HG03066 (cell line): ENCODE measurements around the gene SH3RF3.

ENCODE experiments used
- ATAC-seq: cut with Tn5 transposase; IDR thresholded peaks from one replicate; pipeline ENCODE4 v1.9.1; 2021; ENCODE audit warnings: low read depth; ENCODE audit not compliant: unreplicated experiment

The SH3RF3 gene

DNA sequence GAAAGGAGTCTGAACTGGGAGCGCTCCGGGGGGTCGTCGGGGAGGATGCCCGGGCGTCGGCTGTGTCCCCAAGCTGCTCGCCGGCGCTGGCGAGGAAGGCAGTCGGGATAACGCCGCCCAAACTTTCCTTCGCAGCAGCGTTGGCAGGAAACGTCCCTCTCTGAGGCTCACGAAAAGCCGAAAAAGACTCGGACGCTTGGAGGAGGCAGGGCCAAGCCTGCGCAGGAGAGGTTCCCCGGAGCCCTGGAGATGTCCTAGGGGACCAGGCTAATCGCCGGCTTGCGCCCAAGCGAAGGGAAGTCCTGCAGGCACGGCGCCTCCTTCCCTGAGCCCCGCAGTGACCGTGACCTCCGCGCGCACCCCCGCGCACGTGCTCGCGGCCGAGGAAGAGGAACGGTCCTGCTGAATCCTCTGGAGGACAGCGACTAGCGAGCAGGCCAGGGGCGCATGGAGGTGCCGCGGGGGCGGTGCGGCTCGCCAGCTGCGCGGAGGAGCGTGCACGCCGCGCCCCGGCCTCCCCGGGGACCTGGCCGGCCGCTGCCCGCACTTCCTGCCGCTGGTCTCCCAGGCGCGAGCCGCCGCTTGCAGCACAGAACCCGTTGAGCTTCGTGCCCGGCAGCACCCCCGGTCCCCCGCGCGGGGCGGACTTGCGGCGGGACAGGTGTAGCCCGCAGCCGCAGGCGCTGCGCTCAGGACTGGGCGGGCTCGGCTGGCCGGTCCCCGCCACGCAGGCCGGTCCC lies at the start of gene SH3RF3:
TSS of gene SH3RF3 (plus strand) at position 590 of the 740 bp plus-strand sequence.
- no peak for ATAC-seq

DNA sequence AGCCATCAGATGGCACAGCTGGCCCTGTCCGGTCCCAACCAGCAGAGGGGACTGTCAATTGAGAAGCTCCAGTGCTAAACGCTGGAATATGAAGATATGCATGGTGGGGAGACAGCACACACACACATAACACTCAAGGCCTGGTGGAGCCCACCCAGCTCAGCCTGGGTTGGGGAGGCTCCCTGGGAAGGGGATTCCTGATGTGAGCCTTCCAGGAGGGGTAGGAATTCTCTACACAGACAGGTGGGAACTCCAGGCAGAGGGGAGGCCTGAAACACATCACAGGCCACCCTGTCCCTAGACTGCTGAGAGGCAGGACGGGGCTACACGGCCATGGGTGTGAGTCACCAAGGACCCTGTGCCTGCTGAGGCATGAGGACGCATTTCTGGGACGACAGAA lies 49.4 kb upstream of the SH3RF3 start:
- no peak for ATAC-seq

DNA sequence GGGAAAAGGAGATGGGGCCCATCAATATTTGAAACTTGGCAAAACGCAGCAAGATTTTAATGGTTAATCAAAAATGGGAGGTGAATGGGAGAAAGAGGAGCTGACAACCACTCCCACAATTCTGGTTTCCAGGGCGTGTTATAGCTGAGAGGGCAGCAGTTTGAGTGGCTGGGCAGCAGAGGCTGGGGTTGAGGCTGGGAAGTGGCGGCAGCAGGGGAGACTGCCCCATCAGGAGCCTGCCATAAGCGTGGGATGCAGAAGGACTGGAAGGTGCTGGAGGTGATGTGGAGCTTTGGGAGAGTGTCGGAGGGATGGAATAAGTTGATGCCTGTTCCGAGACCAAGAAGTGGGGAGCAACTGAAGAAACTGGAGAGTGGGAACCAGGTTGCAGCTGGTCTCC lies 48.9 kb upstream of the SH3RF3 start:
- no peak for ATAC-seq

DNA sequence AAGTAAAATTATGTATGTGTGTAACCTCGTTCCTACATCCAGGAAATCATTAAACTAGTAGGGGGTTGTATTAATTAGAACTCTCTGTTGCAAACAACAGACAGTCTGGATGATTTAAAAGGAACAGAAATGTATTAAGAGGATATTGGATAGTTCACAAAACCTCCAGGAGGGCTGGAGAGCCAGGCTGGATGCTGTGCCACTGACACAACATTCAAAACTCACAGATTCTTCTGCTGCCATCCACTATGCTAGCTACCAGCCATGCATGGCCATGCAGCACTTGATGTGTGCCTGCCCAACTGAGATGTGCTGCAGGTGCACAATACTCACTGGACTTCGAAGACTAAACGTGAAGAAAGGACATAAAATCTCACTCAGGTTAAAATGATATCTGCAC lies 48.2 kb upstream of the SH3RF3 start:
- ATAC-seq: no peak

DNA sequence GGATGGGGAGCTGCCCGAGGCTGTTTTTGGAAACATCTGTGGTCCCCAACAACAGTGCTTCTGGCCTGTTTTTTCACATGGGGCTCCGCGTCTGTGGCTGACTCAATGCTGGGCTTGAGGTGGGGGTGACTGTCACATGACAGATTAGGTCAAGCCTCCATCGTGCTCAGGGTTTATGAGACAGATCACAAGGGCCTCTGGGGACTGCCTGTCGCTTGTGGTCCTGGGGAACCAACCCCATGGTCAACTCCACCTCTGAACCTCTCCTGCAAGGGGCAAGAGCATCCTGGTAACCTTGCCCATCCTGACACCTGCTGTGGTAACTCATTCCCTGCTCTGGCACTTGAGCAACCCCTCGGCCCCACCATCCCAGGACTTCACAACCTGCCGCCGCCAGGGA lies 47.6 kb upstream of the SH3RF3 start:
- ATAC-seq: no peak

DNA sequence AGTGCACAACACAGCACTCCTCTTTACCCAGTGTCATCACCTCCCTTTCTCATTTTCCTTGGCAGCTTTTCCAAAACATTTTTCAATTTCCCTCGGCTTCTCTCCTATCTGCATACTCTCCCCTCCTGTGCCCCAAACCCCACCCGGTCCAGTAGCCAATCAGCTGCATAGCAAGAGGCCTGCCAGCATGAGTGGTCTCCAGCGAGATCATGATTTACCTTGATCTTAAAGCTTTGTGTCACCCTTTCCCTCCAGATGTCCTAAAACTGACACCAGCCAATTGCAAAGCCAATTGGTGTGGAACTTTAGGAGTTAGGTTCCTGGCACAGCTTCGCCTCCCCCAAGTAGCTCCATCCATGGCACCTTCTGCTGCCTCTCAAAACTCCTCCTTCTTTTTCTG lies 45.2 kb upstream of the SH3RF3 start:
- no peak for ATAC-seq

DNA sequence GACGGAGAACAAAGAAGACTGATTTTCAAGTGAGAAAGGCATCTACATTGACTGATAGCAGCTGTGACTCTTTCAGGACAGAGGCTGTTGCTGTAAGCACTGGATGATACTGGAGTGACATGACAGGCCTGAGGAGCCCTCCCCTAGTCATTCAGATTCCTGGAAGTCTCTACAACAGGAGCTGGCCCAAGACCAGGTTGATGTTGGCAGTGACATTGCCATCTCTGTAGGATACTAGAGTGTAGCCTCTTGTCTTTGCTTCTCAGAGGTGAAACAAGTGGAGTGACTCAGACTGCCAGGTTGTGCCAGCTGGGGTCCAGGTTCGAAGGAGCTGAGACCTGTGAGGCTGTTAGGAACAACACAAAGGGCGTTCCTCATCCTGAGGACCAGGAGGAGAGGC lies 44.7 kb upstream of the SH3RF3 start:
- ATAC-seq: no peak

DNA sequence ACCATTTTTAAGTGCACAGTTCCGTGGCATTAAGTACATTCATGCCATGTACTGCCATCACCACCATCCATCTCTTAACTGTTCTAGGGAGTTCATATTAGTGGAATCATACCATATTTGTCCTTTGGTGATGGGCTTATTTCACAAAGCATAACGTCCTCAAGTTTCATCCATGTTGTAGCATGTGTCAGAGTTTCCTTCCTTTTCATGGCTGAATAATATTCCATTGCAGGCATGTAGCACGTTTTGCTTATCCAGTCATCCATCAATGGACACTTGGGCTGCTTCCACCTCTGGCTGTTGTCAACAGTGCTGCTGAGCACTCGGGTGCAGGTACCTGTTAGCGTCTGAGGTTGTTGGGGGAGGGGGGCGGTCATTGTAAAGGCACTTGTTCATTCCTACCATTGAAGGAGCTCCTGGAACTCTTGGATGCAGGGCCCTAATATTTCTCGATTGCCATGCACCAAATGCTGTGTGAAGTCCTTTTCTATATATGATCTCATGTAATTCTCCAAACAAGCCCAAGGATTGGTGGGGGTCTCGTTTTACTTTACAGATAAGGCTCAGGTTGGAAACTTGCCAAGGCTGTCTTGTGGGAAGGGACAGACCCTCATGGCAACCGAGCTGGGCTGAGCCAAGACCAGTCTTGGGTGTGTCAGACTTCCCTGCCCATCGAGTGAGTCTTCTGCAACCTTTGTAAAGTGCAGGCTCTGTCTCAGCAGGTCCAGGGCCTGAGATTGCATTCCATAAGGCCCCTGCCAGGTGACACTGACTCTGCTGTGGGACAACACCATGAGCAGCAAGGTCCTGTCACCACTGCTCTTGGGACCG lies 42.9 kb upstream of the SH3RF3 start:
- ATAC-seq: no peak

DNA sequence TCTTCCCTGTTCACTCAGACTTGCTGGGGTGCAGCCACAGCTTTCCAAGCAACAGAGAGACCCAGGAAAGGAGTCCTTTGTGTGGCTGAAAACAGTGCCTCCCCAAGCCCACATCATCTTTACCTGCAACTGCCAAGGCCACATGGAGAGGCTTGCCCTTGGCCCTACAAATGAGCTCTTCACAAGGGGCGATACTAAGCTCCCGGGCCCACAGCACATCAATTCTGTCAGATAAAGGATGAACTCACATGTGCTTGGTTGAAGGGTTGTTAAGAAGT lies 42.3 kb upstream of the SH3RF3 start:
- ATAC-seq: no peak

DNA sequence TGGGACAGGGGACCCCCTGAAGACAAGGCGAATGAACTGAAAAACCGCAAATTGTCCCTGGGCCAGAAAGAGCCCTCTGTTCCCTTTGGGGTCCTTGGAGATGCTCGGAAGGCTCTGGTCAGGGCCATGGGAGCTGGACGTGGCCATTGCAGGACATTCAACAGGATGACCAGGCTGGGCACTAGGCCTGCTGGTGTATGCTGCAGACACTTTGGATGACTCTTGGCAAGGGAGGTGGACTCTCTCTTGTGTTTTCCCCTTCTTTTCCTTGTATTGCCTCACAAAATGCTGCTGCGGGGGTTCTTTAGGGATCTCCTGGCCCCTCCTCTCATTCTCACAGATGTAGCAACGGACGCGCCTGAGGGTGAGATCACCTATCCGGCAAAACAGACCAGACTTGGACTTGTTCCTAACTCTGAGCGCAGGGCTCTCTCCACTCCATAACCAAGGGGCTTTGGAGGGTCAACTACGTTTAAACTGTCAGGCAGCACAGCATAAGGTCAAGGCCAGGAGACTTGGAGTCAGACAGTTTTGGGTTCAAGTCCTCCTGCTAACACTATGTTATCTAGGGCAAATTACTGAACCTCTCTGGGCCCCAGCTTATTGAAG lies 41.8 kb upstream of the SH3RF3 start:
- no peak for ATAC-seq

DNA sequence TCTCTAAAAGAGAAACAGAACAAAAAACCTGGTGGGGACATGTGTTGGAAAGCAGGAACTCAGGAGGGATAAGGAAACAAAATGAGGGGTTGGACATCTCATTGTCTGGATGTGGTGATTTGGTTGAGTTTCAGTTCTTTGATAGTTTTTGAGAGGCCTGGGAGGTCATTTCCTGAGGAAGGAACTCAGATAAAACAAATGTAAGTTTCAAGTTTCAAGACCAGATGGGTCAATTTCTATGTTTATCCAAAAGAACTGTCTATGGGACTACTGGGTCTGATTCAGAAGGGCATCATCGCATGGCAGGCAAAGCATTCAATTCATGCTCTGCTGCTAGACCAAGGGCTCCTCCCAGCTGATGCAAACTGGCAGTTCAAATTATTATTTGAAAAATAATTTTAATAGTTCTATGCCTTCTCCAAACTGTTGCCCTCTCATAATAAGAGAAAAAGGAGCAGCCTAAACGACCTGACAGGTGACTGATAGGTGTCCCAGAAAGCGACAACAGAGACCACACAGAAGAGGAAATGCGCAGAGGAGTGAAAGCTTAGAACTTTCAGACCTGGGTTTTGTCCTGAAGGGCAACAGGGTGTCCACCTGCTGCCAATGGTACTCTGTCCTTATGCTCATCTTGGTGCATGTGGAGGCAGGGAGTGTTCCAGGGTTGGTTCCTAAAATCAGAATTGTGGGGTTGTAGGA lies 39.3 kb upstream of the SH3RF3 start:
- no peak for ATAC-seq

DNA sequence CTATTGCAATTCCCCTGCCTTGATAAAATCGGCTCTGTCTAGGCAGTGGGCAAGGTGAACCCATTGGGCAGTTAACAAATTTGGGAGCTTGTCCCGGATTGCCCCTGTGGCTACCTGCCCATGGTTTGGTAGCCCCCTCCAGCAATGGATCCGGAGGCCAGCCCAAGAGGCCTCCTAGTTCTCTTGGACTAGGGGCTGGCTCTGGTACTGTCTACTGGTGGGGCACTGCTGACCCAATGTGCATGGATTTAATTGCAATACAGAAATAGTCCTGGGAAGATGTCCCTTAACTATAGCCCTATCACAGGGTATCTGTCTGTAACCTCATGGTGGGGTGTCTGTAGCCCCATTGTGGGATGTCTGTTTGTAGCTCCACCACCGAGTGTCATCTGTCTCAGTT lies 37.5 kb upstream of the SH3RF3 start:
- no peak for ATAC-seq

DNA sequence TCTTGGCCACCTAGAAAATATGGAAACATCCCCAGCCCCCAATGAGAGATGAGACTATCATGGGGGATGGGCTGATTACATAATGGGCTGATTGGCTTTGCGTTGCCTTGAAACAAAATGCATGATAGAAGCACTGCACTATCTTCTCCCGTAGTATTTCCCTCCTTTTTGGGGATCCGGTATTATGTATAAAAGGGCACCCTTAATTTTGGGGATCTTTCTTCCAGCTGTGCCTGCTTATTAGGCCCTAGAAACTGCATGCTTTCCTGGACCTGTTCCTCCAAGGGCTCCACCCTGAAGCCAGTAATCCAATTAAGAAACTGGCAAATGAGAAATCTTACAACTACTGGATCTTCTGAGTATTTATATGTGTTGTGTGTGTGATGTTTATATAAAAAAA lies 34.9 kb upstream of the SH3RF3 start:
- ATAC-seq: no peak

DNA sequence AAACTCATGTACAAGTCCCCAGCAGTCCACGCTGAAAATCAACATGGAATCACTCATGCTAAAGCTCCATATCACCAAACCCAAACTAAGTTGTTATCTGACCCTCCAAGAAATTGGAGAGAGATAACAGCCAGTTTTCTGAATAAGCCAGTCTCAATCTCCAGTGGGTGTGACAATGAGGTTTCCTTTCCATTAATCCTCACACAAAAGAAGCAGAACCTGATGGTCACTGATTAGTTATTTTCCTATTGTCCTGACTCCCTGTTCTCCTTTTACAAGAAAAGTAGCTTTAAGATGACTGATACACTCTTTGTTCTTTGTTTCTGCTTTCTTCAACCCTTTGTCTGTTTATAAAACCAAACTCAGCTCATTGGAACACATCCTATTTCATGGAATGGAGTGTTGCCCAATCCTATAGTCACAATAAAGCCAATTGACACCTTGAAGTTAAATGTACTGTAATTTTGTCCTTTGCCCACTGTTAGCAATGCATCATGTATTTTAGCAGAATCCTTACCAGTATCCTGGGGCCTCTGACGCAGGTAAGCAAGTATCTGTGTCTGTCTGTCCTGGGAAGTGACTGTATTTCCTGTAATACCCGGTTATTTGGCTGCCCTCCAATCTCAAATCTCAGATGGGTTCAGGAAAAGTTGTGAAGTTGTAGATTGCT lies 30.6 kb upstream of the SH3RF3 start:
- no peak for ATAC-seq

DNA sequence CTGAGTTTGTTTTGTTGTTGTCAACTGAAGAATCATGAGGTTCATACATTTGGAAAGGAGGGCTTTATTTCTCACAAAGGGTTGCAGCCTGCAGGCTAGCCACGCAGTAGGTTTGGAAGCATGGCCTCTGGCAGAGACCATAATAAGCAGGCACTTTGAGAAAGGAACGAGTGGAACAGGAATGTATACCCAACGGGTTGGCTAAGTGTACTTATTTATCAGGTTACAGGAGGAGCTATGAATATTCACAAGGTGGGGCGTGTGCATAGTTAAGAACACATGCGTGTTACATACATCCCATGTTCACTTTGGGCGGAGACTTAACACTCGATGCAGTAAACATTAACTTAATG lies 30.1 kb upstream of the SH3RF3 start:
- no peak for ATAC-seq

DNA sequence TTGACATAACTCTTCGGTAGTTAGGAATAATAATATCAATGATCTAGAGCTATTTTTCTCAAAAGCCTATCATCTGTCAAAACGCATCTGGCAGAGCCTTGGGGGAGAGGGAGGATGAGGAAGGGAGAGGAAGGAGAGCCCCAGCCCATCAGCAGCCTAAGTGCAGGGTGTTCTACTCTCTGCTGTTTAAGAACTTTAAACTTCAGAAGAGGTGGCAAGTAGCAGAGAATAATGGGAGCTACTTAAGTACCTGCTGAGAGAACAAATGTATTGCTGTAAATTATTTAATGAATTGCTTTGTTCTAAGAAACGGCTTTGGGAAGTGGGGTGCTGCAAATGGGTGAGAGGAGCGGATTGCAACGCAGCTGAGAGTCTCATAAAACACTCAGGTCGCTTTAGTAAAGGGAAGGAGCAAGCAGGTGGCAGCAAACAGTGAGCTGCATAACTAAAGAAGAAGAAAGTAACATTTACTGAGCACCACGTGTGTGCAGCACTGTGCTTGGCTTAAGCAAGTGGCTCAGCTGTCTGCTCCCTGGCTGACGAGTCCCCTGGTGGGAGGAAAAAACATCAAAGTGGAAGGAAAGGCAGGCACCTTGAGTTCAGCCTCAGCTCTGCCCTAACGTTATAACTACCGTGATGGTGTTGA lies 26.3 kb upstream of the SH3RF3 start:
- ATAC-seq: no peak

DNA sequence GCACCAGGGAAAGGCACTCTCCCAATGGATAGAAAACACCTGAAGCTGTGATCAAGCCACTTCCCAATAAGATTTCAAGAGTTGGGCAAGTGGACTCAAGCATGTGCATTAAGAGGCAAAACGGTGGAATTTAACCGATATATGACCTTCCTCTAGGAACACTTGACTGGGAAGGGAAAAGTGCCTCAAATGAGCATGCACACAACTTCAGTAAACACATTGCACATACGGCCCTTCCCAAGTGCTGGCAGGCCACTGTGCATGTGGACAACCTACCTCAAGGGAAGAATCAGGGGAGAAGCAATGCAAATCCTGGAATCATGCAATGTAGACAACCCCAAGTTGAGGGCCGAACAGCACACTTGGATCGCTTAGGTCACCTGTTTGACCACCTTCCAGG lies 23.9 kb upstream of the SH3RF3 start:
- ATAC-seq: no peak

DNA sequence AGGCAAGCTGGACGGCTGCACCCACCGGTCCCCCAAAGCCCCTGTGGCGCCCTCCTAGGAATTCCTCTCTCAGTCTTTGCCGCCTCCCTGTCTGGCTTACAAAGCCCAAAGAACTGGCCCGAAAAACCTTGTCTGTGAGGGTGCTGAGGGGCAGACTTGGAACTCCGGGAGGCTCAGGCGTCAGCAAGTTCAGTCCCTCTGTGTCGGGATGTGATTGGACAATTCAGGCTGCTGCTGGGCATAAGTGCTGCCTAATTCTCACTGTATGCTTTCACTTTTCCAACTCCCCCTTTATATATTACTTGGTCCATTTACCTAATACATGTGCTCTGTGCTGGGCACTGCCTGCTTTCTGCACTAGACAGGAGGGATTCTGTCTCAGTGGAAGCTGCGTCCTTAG lies 20.3 kb upstream of the SH3RF3 start:
- no peak for ATAC-seq

DNA sequence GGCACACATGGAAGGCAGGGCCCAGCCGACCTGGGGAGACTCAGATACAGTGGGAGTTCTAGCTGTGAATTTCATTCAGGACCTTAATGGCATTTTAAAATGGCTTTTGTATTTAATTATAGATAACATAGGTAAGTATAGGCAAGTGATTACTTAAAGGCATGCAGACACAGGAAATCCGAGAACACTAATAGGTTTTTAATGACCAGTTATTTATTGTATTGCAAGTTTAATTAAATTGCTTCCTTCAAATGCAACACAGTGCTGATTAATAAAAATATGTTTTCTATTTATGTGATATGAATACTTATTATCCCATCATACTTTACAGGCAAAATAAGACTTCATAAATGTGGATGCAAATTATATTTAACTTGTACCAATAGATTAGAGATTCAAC lies 19.7 kb upstream of the SH3RF3 start:
- no peak for ATAC-seq

DNA sequence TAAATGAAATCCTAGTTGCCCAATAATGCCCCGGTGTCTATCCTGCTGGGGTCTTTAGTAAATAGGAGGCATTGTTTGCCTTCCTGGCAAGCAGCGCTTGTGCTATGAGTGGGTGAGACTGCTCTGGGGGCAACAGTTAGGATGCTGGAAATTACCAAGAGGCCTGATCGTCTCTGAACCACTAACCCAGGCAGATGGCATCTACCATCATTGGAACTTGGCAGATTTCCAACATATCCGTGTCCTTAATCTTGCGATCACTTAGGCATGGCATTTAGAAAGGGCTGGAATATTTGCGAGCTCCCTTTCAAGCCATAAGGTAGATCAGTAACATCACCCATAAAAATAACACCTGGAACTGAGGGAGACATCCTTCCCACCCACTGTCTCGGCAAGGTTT lies 18.8 kb upstream of the SH3RF3 start:
- ATAC-seq: no peak
